Gastroesophageal sphincter (tissue), 4 donors: Measurements from ENCODE around the gene BPI. TPM values are rescaled to one million over a fixed set of nuclear protein-coding genes. Genes with fewer than 3 reads are reported as not detected.

Source experiments
- ATAC-seq: fragments of 150-250 bp; one replicate; pipeline ENCODE4 v1.9.1; 2016; ENCODE audit warnings: mild to moderate bottlenecking, moderate library complexity
- H3K27ac ChIP-seq, 4 donors: fragments of 200-600 bp; sonication (generic) in 3 of 4; 1 replicate in 3 of 4; 2 replicates in 1 of 4; pipeline ENCODE4 v1.5.1; 2016 to 2019
- H3K27me3 ChIP-seq: fragments of 200-600 bp; sonication (generic); one replicate; pipeline ENCODE4 v1.5.1; 2019
- H3K36me3 ChIP-seq, 2 donors: fragments of 200-600 bp; sonication (generic); one replicate each; pipeline ENCODE4 v1.5.1; 2019; ENCODE audit warnings: control low read depth in 1 of 2
- H3K4me1 ChIP-seq, 3 donors: fragments of 200-600 bp; sonication (generic); 1 replicate in 2 of 3; 2 replicates in 1 of 3; pipeline ENCODE4 v1.5.1; 2016 to 2019; ENCODE audit warnings: control low read depth in 2 of 3
- H3K4me3 ChIP-seq, 2 donors: fragments of 200-600 bp; sonication (generic); one replicate each; pipeline ENCODE4 v1.5.1; 2019; ENCODE audit warnings: mild to moderate bottlenecking in 1 of 2, moderate library complexity in 1 of 2
- H3K9me3 ChIP-seq, 3 donors: fragments of 200-600 bp; sonication (generic); one replicate each; pipeline ENCODE4 v1.5.1; 2017 to 2019; ENCODE audit warnings: control low read depth in 2 of 3
- CTCF ChIP-seq, 4 experiments: fragments of 200-600 bp in 2 of 4; fragments of 450-650 bp in 2 of 4; sonication (generic) in 1 of 4; IDR thresholded peaks; one replicate each; pipeline ENCODE4 v1.5.1; 2017 to 2019; ENCODE audit warnings: antibody characterized with exemption in 4 of 4, mild to moderate bottlenecking in 2 of 4, moderate library complexity in 2 of 4
- EP300 ChIP-seq: sonication (generic); formaldehyde crosslinking; IDR thresholded peaks from one replicate; pipeline ENCODE4 v1.6.1; 2017; ENCODE audit warnings: antibody characterized with exemption, mild to moderate bottlenecking
- POLR2A ChIP-seq, 2 donors: fragments of 450-650 bp; IDR thresholded peaks; one replicate each; pipeline ENCODE4 v1.6.1; 2017; ENCODE audit warnings: antibody characterized with exemption in 2 of 2, mild to moderate bottlenecking in 2 of 2, moderate library complexity in 1 of 2
- POLR2AphosphoS5 ChIP-seq: sonication (generic); formaldehyde crosslinking; IDR thresholded peaks from one replicate; pipeline ENCODE4 v1.6.1; 2017; ENCODE audit warnings: antibody characterized with exemption
- WGBS, 2 donors: methylation state at CpG; one replicate each; pipeline ENCODE4 v1.1.5; 2018; ENCODE audit warnings: low coverage in 1 of 2; 5-methylcytosine and 5-hydroxymethylcytosine counted together
- total RNA-seq, 4 donors: library from RNA; depleted of rRNA; stranded (reverse); fragments of >200 nt; gene quantifications; one replicate each; pipeline ENCODE4 v1.1.0, GENCODE V29; 2016

Gene BPI
- total RNA-seq, 4 donors from 2014 or later: 0.27 to 0.47 TPM; not detected in 2

- Histone ChIP-seq H3K27me3 (peaks cover 22% of the 10 kb centered on the region), H3K4me3 (no peak overlapping the region), H3K9me3 (no peaks in the 10 kb centered on the region), H3K27ac (no peak overlapping the region), H3K36me3 (no peaks in the 10 kb centered on the region), H3K4me1 (peaks cover 0 to 24% (median 9%) of the 10 kb centered on the region in 3 donors)
- ATAC-seq: no peak
- no peak for TF ChIP-seq POLR2AphosphoS5
- TF ChIP-seq CTCF (IDR thresholded peaks at IDR 0.05): no peak
- no peak for TF ChIP-seq POLR2A (IDR thresholded peaks at IDR 0.05)
- no peak for TF ChIP-seq EP300
- WGBS, 2 donors: 60 to 73% methylated on average over 2 of the region's 2 CpGs
Observed at GRCh38 chr20:38267296-38267695, 36.7 kb upstream of the BPI start.

DNA sequence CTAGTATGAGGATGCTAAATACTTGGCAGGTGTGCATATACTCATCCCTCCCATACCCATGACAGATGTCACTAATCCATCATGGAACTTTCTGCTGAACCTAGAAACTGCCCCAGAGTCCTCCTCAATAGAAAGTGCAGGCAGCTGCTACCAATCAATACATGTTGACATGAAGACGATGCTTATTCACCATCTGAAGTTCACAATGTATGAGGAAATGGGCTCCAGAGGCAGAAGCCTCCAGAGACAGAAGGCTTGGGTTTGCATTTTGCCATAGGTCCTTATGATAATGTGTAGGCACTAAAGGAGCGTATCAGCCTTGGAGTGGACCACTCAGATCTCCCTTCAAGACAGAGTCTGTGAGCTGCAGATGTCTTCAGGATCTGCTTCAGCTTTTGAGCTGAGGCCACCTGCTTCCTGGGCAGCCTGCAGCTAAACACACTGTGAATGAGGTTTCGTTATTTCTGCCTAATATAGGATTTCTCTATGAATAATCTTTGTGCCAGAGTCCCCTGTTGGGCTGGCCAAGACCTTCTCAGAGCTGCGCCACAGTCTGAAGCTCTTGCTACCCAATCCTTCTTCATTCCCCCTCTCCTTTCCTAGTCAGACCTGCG is 35.9 kb upstream of the BPI start:
- peaks cover 0 to 24% (median 9%) of the 10 kb centered on the region in 3 donors for H3K4me1 ChIP-seq
- WGBS, 2 donors: 71 to 74% methylated on average over 2 to 3 of the region's 5 CpGs

GRCh38 chr20:38269040-38269439 is 34.9 kb upstream of the BPI start:
- Histone ChIP-seq H3K36me3 (no peaks in the 10 kb centered on the region), H3K27me3 (peaks cover 16% of the 10 kb centered on the region), H3K9me3 (no peaks in the 10 kb centered on the region), H3K4me1 (peaks cover 0 to 24% (median 9%) of the 10 kb centered on the region in 3 donors), H3K4me3 (no peak overlapping the region), H3K27ac (no peak overlapping the region)
- TF ChIP-seq POLR2A (IDR thresholded peaks at IDR 0.05): no peak
- no peak for TF ChIP-seq CTCF (IDR thresholded peaks at IDR 0.05)
- no peak for TF ChIP-seq EP300
- no peak for TF ChIP-seq POLR2AphosphoS5
- ATAC-seq: no peak
- 100% methylated on average over 2 of the region's 3 CpGs; no CpG with 5 or more reads in 1 of the 2 donors for WGBS, 2 donors

More for the DNA sequence above, 35.9 kb upstream of the BPI start:
- Histone ChIP-seq H3K9me3 (no peaks in the 10 kb centered on the region), H3K36me3 (no peaks in the 10 kb centered on the region), H3K27ac (no peak overlapping the region), H3K27me3 (peaks cover 17% of the 10 kb centered on the region), H3K4me3 (no peak overlapping the region)
- TF ChIP-seq EP300 (no peak), POLR2AphosphoS5 (no peak), POLR2A (IDR thresholded peaks at IDR 0.05) (no peak), CTCF (IDR thresholded peaks at IDR 0.05) (no peak)
- ATAC-seq: no peak

GRCh38 chr20:38269715-38270114 is 34.2 kb upstream of the BPI start:
- ATAC-seq: no peak
- no peak for TF ChIP-seq POLR2A (IDR thresholded peaks at IDR 0.05)
- no peak for TF ChIP-seq EP300
- no peak for TF ChIP-seq POLR2AphosphoS5
- no peak for TF ChIP-seq CTCF (IDR thresholded peaks at IDR 0.05)
- Histone ChIP-seq H3K4me1 (peaks cover 0 to 24% (median 9%) of the 10 kb centered on the region in 3 donors), H3K4me3 (no peak overlapping the region), H3K36me3 (no peaks in the 10 kb centered on the region), H3K27ac (no peak overlapping the region), H3K27me3 (peaks cover 16% of the 10 kb centered on the region), H3K9me3 (no peaks in the 10 kb centered on the region)
- 73% methylated on average over 5 of the region's 6 CpGs; no CpG with 5 or more reads in 1 of the 2 donors for WGBS, 2 donors
